Stimulated activated naive B cell treated with anti-CD40 and anti-IgM and Interleukin-4, amounts not matched to agents 10 μg/mL and 1 μg/mL and 100 μg/mL, for 72 hours (primary cell): ENCODE measurements around the gene TPP2.

Source experiments
- ATAC-seq, 2 donors: fragments of 150-1000 bp; cut with Tn5 transposase; replicated peaks; 2 replicates each; pipeline ENCODE4 v1.10.0; 2021; ENCODE audit warnings: moderate library complexity in 1 of 2
- DNase-seq: peaks from one replicate; pipeline ENCODE4 v3.0.0; 2021
- H3K27ac Mint-ChIP-seq: one replicate; pipeline ENCODE4 v1.8.0; 2022; ENCODE audit warnings: mild to moderate bottlenecking, mixed read lengths
- H3K27me3 Mint-ChIP-seq, 2 donors: one replicate each; pipeline ENCODE4 v1.8.0; 2022; ENCODE audit warnings: mixed read lengths in 2 of 2
- H3K36me3 Mint-ChIP-seq, 2 donors: one replicate each; pipeline ENCODE4 v1.8.0; 2022; ENCODE audit warnings: mixed read lengths in 2 of 2, mild to moderate bottlenecking in 1 of 2
- H3K4me1 Mint-ChIP-seq, 2 donors: one replicate each; pipeline ENCODE4 v1.8.0; 2022; ENCODE audit warnings: mixed read lengths in 2 of 2, mild to moderate bottlenecking in 1 of 2
- H3K4me3 Mint-ChIP-seq, 2 donors: one replicate each; pipeline ENCODE4 v1.8.0; 2022; ENCODE audit warnings: mild to moderate bottlenecking in 2 of 2, mixed read lengths in 2 of 2, moderate library complexity in 1 of 2
- H3K9me3 Mint-ChIP-seq, 2 donors: one replicate each; pipeline ENCODE4 v1.8.0; 2022; ENCODE audit warnings: mixed read lengths in 2 of 2, mild to moderate bottlenecking in 1 of 2

TPP2 gene

DNA sequence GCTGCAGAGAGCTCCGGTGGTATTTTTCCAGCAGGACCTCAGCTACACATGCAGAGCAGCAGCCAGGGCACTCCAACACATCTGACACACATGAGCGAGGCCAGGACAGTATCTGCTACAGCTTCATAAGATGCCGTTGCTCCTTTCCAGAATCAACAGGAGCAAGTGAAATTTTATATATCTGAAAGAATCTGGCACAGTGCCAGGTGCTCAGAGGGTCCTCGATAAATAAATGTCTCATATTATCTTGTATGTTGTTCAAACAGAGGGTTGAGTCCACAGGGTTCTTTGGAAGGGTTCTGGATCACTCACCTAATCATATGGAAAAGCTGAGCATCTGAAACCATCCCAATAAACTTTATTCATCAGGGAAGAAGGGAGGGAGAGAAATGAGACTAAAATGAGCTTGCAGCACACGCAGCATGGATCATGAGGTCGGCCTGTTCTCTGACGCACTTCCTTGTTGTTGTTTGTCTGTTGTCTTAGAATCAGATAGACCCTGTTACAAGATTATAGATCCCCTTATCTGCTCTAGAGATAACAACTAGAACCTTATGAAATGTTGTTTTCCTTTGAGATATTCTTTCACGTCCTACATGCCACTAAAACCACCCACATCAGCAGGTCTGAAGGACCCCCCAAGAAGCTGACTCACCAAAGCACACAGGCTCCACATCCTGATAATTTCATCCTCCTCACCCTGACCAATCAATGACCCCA, 101.3 kb downstream of the TPP2 start:
- Mint-ChIP-seq H3K9me3 (peaks cover 6 to 9% of the 10 kb centered on the region in 2 donors), H3K4me1 (peaks cover 0 to 12% of the 10 kb centered on the region in 2 donors), H3K36me3 (no peaks in the 10 kb centered on the region), H3K27me3 (peaks cover 33 to 47% of the 10 kb centered on the region in 2 donors), H3K4me3 (no peak overlapping the region), H3K27ac (no peak overlapping the region)
- ATAC-seq, result no peak
- no peak for DNase-seq

DNA sequence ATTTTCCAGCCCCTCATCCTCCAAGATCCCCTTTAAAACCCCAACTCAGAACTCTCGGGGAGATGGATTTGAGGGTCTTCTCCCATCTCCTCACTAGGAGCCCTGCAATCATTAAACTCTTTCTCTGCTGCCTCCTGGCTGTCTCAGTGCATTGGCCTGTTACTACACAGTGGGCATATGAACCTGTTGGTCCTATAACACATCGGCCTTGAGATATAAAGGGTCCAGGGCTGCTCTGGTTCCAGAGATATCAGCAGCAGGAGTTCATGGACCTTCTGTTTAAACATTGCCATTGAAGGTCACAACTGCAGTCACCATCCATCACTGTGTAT, 101.8 kb downstream of the TPP2 start:
- Mint-ChIP-seq H3K4me3 (no peak overlapping the region), H3K36me3 (no peaks in the 10 kb centered on the region), H3K4me1 (peaks cover 0 to 12% of the 10 kb centered on the region in 2 donors), H3K9me3 (peaks cover 6 to 9% of the 10 kb centered on the region in 2 donors), H3K27ac (no peak overlapping the region), H3K27me3 (peaks cover 33 to 52% of the 10 kb centered on the region in 2 donors)
- no peak for DNase-seq
- ATAC-seq, result no peak

DNA sequence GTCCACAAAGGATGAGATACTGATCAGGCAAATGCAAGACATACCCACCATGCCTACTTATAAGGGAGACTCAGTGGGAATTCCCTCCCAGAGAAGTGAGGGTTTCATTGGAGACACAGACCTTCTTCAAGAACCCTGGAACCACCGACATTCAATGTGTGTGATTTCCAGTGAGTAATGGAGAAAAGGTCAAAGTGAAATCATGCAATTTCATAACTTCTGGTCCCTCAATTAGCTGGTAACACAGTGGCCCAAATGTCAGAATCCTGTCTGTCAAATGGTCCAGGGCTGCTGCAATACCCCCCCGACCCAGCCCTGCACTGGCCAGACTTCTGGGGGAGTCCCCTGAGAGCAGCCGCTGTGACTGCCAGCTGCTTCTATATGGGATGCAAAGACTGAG, 102.7 kb downstream of the TPP2 start:
- peaks cover 29 to 58% of the 10 kb centered on the region in 2 donors for H3K27me3 Mint-ChIP-seq
- peaks cover 0 to 12% of the 10 kb centered on the region in 2 donors for H3K4me1 Mint-ChIP-seq
- peak; percentile 29 to 41 for ATAC-seq

DNA sequence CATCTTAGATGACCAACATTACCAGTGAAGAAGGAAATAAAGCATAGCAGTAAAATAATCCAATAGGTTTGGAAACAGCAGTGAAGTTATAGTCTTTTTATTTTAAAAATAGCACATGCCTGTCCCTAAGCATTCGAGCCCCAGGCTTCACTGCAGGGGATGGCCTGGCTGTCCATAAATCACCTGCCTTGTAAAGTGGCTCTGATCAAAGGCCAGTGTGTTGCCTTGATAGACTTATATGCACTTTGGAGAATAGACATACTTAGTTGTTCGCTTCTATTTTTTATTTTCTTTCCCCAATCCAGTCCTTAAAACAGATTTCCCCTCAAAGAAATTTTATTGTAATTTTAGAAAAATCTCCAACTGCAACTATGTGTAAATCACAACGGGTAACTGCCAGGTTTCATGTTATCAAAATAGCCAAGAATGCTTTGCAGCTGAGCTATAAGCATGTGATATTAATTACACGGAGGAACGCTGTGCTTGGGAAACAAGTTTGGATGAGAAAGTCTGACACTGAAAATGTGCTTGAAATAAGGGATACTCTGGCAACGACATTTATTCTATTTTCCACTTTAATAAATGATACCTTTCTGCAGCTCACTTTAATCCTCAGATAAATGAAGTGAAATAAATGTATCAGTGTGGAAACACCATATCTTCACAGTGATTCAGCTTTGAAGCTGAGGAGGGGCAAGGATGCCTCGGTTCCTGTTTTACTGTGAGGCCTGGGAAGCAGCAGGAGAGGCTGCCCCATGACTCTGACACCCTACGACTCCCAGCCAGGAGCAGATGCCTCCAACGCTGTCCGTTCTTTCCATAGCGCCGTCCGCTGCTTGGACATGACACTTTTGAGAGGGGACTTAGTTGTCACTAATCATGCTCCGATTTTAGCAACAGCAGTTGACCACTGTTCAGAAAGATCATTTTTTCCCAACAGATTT, 103.6 kb downstream of the TPP2 start:
- no peak overlapping the region for H3K27ac Mint-ChIP-seq
- H3K27me3 Mint-ChIP-seq, result peaks cover 27 to 56% of the 10 kb centered on the region in 2 donors
- H3K4me1 Mint-ChIP-seq, result peaks cover 0 to 12% of the 10 kb centered on the region in 2 donors
- ATAC-seq, result no peak
- peaks cover 6 to 9% of the 10 kb centered on the region in 2 donors for H3K9me3 Mint-ChIP-seq
- no peaks in the 10 kb centered on the region for H3K36me3 Mint-ChIP-seq
- H3K4me3 Mint-ChIP-seq, result no peak overlapping the region
- DNase-seq, result no peak

More for the DNA sequence above, 102.7 kb downstream of the TPP2 start:
- no peak overlapping the region for H3K4me3 Mint-ChIP-seq
- DNase-seq, result no peak
- no peaks in the 10 kb centered on the region for H3K36me3 Mint-ChIP-seq
- H3K27ac Mint-ChIP-seq, result no peak overlapping the region
- H3K9me3 Mint-ChIP-seq, result peaks cover 6 to 9% of the 10 kb centered on the region in 2 donors

DNA sequence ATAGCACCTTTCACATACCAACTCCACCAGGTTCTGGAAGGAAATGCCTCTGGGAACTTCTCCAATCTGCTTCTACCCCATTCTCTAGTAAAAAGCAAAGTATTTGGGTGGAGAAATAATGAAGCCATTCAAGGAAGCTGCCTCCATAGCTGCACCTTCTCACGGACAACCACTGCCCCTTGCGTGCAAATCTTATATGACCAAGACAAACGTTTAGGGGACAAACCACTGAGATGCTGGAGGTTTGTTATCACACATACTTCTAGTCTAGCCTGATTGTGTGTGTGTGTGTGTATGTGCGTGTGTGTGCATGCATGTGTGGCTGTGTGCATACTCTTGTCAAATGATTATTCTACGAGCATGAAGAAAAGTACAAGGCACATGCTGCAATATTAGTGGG, 104.5 kb downstream of the TPP2 start:
- Mint-ChIP-seq H3K4me1 (peaks cover 0 to 12% of the 10 kb centered on the region in 2 donors), H3K9me3 (peaks cover 6 to 9% of the 10 kb centered on the region in 2 donors), H3K27me3 (peaks cover 25 to 51% of the 10 kb centered on the region in 2 donors), H3K36me3 (no peaks in the 10 kb centered on the region), H3K27ac (no peak overlapping the region), H3K4me3 (no peak overlapping the region)
- no peak for DNase-seq
- ATAC-seq, result no peak

DNA sequence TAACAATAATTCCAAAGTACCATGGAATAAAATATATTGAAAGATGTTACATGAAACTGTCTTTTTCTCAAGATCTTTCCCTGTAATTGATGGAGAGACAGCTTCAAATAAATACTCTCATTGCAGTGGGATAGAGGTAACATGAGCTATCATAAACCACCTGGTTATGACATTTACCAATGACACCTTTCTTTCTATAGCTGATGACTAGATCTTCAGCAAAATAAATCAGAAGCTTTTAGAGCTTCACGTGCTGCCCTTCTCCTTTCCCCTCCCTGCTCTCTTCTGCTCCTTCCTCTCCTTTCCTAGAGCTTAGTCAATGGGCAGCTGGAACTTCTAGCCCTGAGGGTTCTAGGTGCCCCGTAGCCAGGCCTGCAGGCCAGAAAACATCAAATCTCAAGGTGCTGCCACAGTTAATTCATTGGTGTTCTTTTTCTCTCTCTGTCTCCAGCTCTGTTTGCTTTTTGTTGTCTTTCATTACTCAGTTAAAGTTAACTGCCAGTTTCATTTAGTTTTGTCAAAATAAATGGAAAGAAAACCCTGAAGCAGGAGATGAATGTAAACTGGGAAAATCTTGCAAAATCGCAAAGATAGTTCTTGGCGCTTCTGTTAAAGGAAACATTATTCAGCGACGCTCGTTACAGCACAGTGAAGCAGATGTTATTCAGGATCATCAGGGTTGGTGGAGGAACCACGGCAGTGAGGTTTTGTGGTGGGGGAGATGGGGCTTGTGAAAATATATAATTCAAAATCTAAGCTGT, 106.4 kb downstream of the TPP2 start:
- DNase-seq (no peak), ATAC-seq (no peak)
- H3K4me3 Mint-ChIP-seq, result no peak overlapping the region
- H3K36me3 Mint-ChIP-seq, result no peaks in the 10 kb centered on the region
- peaks cover 13 to 57% of the 10 kb centered on the region in 2 donors for H3K27me3 Mint-ChIP-seq
- H3K9me3 Mint-ChIP-seq, result peaks cover 6 to 9% of the 10 kb centered on the region in 2 donors
- peaks cover 0 to 12% of the 10 kb centered on the region in 2 donors for H3K4me1 Mint-ChIP-seq
- no peak overlapping the region for H3K27ac Mint-ChIP-seq

DNA sequence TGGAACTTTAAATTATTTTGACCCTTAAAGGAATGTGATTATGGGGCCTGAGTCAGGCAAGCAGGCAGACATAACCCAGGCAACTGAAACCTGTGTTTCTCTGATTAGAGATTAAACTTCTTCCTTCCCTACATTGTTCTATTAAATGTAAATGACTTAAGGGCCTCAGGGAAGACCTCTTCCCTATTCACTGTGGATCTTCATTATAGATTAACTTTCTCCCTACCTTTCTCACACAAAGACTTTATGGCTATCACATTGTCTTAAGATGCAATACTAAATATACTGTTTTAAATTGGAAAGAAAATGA, 106.9 kb downstream of the TPP2 start:
- Mint-ChIP-seq H3K27me3 (peaks cover 9 to 51% of the 10 kb centered on the region in 2 donors), H3K27ac (no peak overlapping the region), H3K36me3 (no peaks in the 10 kb centered on the region), H3K9me3 (peaks cover 2 to 5% of the 10 kb centered on the region in 2 donors), H3K4me3 (no peak overlapping the region), H3K4me1 (peaks cover 0 to 7% of the 10 kb centered on the region in 2 donors)
- ATAC-seq, result no peak
- no peak for DNase-seq

DNA sequence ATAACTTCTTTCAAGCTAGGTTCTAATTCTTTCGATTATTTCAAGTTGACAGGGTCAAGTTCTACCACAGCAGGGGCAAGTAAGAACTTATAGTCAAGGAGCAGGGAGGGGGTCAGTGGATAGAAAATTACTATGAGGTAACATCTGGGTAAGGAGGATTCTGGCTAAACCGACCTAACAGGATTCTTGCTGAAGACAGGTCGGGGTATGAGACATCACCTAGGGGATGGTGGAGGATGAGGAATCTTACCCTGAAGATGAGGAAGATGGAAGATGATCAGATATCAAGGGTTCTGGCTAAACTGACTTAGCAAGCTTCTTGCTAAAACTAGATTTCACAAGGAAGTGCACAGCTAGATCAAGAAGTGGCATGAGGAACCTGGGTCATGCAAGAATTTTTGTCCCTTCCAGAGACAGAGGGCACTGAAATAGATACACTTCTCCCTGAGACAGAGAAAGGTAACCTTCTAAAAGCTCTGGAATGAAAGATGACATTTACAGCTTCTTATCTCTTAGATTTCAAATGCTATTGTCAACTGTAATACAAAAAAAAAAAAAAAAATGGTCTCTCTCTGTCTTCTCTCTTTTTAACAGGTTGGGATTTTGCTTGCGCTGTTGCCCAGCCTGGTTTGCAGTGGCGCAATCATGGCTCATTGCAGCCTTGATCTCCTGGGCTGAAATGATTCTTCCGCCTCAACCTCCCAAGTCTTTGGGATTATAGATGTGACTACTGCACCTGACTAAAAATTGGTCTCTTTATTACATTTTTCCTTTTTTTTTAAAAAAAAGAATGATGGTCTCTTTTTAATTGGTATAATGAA, 107.7 kb downstream of the TPP2 start:
- H3K27me3 Mint-ChIP-seq, result peaks cover 13 to 52% of the 10 kb centered on the region in 2 donors
- no peak overlapping the region for H3K27ac Mint-ChIP-seq
- peaks cover 7 to 8% of the 10 kb centered on the region in 2 donors for H3K9me3 Mint-ChIP-seq
- no peak for DNase-seq
- H3K4me3 Mint-ChIP-seq, result no peak overlapping the region
- peaks cover 0 to under 1% of the 10 kb centered on the region in 2 donors for H3K4me1 Mint-ChIP-seq
- ATAC-seq, result no peak
- H3K36me3 Mint-ChIP-seq, result peaks cover 0 to 4% of the 10 kb centered on the region in 2 donors

DNA sequence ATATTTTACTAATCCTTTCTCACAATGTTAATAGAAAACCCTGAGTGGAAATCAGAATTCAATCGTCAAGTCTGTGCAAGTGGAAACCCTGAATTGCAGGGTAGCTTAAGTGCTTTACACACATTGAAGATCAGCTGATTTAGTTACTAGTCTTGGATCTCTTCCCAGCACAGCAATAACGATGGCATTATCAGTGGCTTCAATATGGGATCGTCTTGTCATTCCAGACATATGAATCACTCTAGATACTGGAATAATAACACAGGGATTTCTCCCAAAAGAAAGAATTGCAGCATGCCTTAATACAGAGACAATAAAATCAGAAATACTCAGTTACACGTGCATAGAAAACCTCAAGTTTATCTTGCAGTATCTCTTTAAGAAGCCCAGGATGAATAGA, 110.7 kb downstream of the TPP2 start:
- Mint-ChIP-seq H3K36me3 (peaks cover 0 to 4% of the 10 kb centered on the region in 2 donors), H3K4me3 (no peak overlapping the region), H3K27me3 (peaks cover 9 to 46% of the 10 kb centered on the region in 2 donors), H3K27ac (no peak overlapping the region), H3K9me3 (peaks cover 7 to 8% of the 10 kb centered on the region in 2 donors), H3K4me1 (no peaks in the 10 kb centered on the region)
- ATAC-seq (no peak), DNase-seq (no peak)

DNA sequence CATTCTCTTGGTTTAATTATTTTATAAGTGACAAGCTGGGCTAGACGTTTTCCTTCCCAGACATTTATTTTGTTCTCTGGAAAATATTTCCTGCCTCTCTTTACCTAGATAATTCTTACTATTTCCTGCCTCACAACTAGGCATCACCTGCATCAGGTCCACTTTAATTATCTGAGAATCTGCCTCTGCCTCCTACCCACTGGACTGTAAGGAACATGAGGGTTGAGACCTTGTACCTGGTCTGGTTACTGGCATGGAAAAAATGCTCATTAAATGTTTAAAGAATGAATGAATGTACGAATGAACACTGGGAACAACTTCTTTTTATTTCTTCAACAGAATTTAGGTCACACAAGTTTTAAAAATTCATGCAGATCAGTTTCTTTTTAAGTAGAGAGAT, 111.4 kb downstream of the TPP2 start:
- H3K4me1 Mint-ChIP-seq, result no peaks in the 10 kb centered on the region
- H3K9me3 Mint-ChIP-seq, result peaks cover 7 to 8% of the 10 kb centered on the region in 2 donors
- H3K27me3 Mint-ChIP-seq, result peaks cover 9 to 43% of the 10 kb centered on the region in 2 donors
- H3K4me3 Mint-ChIP-seq, result no peak overlapping the region
- peaks cover 0 to 4% of the 10 kb centered on the region in 2 donors for H3K36me3 Mint-ChIP-seq
- DNase-seq (no peak), ATAC-seq (no peak)
- H3K27ac Mint-ChIP-seq, result no peak overlapping the region

DNA sequence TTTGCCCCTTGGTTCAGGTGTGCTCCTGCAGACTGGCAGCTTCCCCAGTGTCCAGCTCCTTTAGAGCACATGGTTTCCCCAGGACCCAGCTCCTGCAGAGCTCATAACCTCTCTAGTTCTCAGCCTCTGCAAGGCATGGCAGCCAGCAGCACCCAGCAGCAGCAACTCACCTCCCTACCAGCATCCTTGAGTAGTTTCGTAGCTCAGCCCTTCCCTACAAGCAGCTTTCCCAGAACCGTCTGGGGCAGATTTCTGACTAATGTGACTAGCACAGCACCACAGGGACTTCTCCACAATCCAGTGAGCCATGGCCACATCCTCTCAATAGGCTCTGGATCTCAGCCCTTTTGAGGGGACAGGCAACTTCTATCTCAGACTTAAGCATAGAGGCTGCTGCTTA, 112.2 kb downstream of the TPP2 start:
- no peak for DNase-seq
- H3K4me1 Mint-ChIP-seq, result no peaks in the 10 kb centered on the region
- H3K27ac Mint-ChIP-seq, result no peak overlapping the region
- H3K36me3 Mint-ChIP-seq, result peaks cover 0 to 4% of the 10 kb centered on the region in 2 donors
- no peak for ATAC-seq
- H3K9me3 Mint-ChIP-seq, result peaks cover 7 to 8% of the 10 kb centered on the region in 2 donors
- no peak overlapping the region for H3K4me3 Mint-ChIP-seq
- H3K27me3 Mint-ChIP-seq, result peaks cover 13 to 37% of the 10 kb centered on the region in 2 donors

DNA sequence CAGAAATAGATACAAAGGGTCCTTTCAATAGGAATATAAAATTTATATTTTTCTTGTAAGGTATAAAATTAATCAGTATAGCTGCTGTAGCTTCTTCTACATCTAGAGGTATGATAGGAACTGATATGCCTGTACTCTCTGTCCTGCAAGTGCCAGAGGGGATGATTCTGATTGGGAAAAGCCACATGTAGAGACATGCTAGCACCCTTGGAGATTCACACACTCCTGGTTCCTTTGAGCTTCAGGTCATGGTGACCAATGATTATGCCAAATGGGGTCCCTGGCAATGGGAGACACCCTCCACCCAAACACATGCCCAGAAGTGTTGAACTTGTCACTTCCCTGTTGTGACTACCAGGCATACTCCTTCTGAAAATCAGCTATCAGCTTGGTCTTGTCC, 112.8 kb downstream of the TPP2 start:
- ATAC-seq, result no peak
- peaks cover 7 to 8% of the 10 kb centered on the region in 2 donors for H3K9me3 Mint-ChIP-seq
- peaks cover 13 to 32% of the 10 kb centered on the region in 2 donors for H3K27me3 Mint-ChIP-seq
- peaks cover 0 to 4% of the 10 kb centered on the region in 2 donors for H3K36me3 Mint-ChIP-seq
- no peak for DNase-seq
- H3K4me1 Mint-ChIP-seq, result no peaks in the 10 kb centered on the region
- no peak overlapping the region for H3K27ac Mint-ChIP-seq
- no peak overlapping the region for H3K4me3 Mint-ChIP-seq

DNA sequence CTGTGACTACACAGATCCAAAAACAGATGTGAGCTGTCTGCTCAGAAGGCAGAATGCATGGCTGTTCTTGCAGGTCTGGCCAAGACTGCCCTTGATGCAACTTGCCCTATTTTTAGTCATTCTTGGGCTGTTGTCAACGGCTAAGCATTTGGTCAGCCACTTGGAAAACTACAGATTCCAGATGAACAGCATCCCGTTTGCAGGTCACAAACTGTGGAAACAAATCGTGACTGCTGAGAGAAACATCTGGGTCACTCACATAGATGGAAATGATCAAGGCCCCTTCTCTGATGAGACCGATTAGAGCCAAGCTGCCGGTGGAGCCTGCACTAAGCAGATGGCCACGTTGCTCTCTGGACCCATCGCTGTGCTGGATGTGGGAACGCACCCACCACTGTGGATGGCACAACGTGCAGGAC, 113.5 kb downstream of the TPP2 start:
- peaks cover 10 to 29% of the 10 kb centered on the region in 2 donors for H3K27me3 Mint-ChIP-seq
- ATAC-seq (no peak), DNase-seq (no peak)
- H3K36me3 Mint-ChIP-seq, result peaks cover 1 to 4% of the 10 kb centered on the region in 2 donors
- no peak overlapping the region for H3K27ac Mint-ChIP-seq
- no peak overlapping the region for H3K4me3 Mint-ChIP-seq
- H3K4me1 Mint-ChIP-seq, result peaks cover 1 to 2% of the 10 kb centered on the region in 2 donors
- peaks cover 7 to 9% of the 10 kb centered on the region in 2 donors for H3K9me3 Mint-ChIP-seq
